HG03139 (cell line): ENCODE measurements around the gene RBM33.

ENCODE experiments used
- ATAC-seq: cut with Tn5 transposase; IDR thresholded peaks from one replicate; pipeline ENCODE4 v1.9.1; 2021; ENCODE audit not compliant: unreplicated experiment

The RBM33 gene

GRCh38 chr7:155621418-155621980, 23.0 kb upstream of the RBM33 start:
- ATAC-seq: no peak

- ATAC-seq: no peak
These were observed 20.0 kb upstream of the RBM33 start for GRCh38 chr7:155624412-155624811.

GRCh38 chr7:155625557-155625956, 18.9 kb upstream of the RBM33 start:
- ATAC-seq: no peak

GRCh38 chr7:155629171-155629570, 15.3 kb upstream of the RBM33 start:
- ATAC-seq: no peak

- ATAC-seq: no peak
These were observed 13.3 kb upstream of the RBM33 start for GRCh38 chr7:155631155-155631554.

- no peak for ATAC-seq
These were observed 8.6 kb upstream of the RBM33 start for GRCh38 chr7:155635817-155636216.

GRCh38 chr7:155637155-155637554, 7.3 kb upstream of the RBM33 start:
- ATAC-seq: no peak

- ATAC-seq: no peak
These were observed 6.1 kb upstream of the RBM33 start for GRCh38 chr7:155638366-155638765.

GRCh38 chr7:155639958-155640520, 4.4 kb upstream of the RBM33 start:
- no peak for ATAC-seq

GRCh38 chr7:155640629-155641028, 3.8 kb upstream of the RBM33 start:
- ATAC-seq: no peak

GRCh38 chr7:155643804-155644177, 670 bp upstream of the RBM33 start:
- ATAC-seq: no peak

GRCh38 chr7:155644971-155645509, 579 bp downstream of the RBM33 start:
- ATAC-seq: peak; percentile 18

- no peak for ATAC-seq
These were observed 1.2 kb downstream of the RBM33 start for GRCh38 chr7:155645662-155646061.

- ATAC-seq: no peak
These were observed 2.2 kb downstream of the RBM33 start for GRCh38 chr7:155646669-155647068.

- ATAC-seq: no peak
These were observed 2.8 kb downstream of the RBM33 start for GRCh38 chr7:155647302-155647701.

GRCh38 chr7:155647734-155648133, 3.3 kb downstream of the RBM33 start:
- no peak for ATAC-seq

- ATAC-seq: no peak
These were observed 4.4 kb downstream of the RBM33 start for GRCh38 chr7:155648752-155649339.

GRCh38 chr7:155649588-155649987, 5.1 kb downstream of the RBM33 start:
- no peak for ATAC-seq

GRCh38 chr7:155652156-155653114, 8.0 kb downstream of the RBM33 start:
- ATAC-seq: no peak

GRCh38 chr7:155653803-155654202, 9.3 kb downstream of the RBM33 start:
- ATAC-seq: no peak

- ATAC-seq: no peak
These were observed 12.4 kb downstream of the RBM33 start for GRCh38 chr7:155656891-155657290.
